ENCODE results near the gene RNF220. TPM values are rescaled to one million over a fixed set of nuclear protein-coding genes. Genes with fewer than 3 reads are reported as not detected.

Gene RNF220
- total RNA-seq, 1 donor from 2014 or later = 47.1 TPM

DNA sequence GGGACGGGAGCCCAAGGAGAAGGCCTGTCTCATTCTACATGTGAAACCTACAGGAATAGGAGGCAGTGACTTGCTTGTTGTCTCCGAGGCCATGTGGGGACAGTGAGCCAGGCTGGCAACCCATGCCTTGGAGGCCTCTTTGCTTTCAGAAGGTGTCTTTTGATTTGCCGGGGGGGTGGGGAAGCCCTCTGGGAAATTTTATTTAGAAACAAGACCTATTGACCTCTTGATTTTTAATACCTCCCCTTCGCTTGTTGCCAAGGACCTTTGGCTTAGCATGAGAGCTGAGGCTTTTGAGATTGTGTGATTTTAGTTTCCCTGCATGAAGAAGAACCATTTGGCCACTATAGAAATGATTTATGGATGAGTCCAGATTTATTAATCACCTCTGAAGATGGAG is 273.6 kb downstream of the RNF220 start:
- Mint-ChIP-seq H3K4me3 (ENCODE audit: unreplicated experiment) (no peak overlapping the region), H3K27ac (ENCODE audit: unreplicated experiment) (no peak overlapping the region), H3K4me1 (ENCODE audit: low read depth, unreplicated experiment) (peaks cover 5% of the 10 kb centered on the region), H3K9me3 (ENCODE audit: unreplicated experiment) (peaks cover 7% of the 10 kb centered on the region), H3K27me3 (ENCODE audit: low read depth, unreplicated experiment) (no peaks in the 10 kb centered on the region), H3K36me3 (ENCODE audit: low read depth, unreplicated experiment) (peaks cover 17% of the 10 kb centered on the region)
- no peak overlapping the region for H3K9ac ChIP-seq (ENCODE audit: low read length)
- H3K79me2 ChIP-seq (ENCODE audit: insufficient read depth, low read length) = no peaks in the 10 kb centered on the region
- H3K4me3 ChIP-seq (ENCODE audit: insufficient read depth, low read depth, low read length) = no peak overlapping the region
- H3K9me3 ChIP-seq (ENCODE audit: insufficient read depth, low read depth, low read length) = no peaks in the 10 kb centered on the region
- no peak overlapping the region for H3K27ac ChIP-seq (ENCODE audit: low read depth, low read length)
- no peak for TF ChIP-seq EZH2 (IDR thresholded peaks at IDR 0.05; ENCODE audit: insufficient read depth, low read length)
- TF ChIP-seq, protein P1, sequence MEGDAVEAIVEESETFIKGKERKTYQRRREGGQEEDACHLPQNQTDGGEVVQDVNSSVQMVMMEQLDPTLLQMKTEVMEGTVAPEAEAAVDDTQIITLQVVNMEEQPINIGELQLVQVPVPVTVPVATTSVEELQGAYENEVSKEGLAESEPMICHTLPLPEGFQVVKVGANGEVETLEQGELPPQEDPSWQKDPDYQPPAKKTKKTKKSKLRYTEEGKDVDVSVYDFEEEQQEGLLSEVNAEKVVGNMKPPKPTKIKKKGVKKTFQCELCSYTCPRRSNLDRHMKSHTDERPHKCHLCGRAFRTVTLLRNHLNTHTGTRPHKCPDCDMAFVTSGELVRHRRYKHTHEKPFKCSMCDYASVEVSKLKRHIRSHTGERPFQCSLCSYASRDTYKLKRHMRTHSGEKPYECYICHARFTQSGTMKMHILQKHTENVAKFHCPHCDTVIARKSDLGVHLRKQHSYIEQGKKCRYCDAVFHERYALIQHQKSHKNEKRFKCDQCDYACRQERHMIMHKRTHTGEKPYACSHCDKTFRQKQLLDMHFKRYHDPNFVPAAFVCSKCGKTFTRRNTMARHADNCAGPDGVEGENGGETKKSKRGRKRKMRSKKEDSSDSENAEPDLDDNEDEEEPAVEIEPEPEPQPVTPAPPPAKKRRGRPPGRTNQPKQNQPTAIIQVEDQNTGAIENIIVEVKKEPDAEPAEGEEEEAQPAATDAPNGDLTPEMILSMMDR (IDR thresholded peaks at IDR 0.05; ENCODE audit: insufficient read depth, low read depth, low read length) = no peak
- peaks cover 13% of the 10 kb centered on the region for H3K4me1 ChIP-seq (ENCODE audit: insufficient read depth, low read length)
- H3K4me2 ChIP-seq (ENCODE audit: low read length) = no peak overlapping the region
- FAIRE-seq (no peak), DNase-seq (ENCODE audit: low read depth) (no peak)
- no peaks in the 10 kb centered on the region for H4K20me1 ChIP-seq (ENCODE audit: insufficient read depth, low read length)
- H3K36me3 ChIP-seq (ENCODE audit: insufficient read depth, low read length) = no peaks in the 10 kb centered on the region
- H2AFZ ChIP-seq (ENCODE audit: low read depth, low read length) = no peak overlapping the region
- no peaks in the 10 kb centered on the region for H3K27me3 ChIP-seq (ENCODE audit: insufficient read depth, low read length)

DNA sequence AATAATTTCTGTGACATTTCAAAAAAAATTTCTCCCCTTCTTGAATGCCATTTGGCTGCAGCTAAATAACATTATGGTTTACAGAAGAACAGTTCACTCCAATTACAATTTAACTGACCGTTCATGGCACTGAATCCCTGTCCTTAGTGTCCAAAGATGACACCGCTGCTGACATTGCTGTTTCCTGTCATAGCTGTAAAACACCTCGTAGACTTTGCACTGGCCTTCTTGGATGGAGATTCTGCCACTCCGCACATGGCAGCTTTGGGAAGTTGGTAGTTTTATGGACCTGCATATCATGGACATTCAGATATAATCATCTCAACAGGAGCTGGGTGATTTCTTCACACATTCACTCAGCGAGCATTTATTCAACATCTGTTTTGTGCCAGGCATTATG is 274.4 kb downstream of the RNF220 start:
- H3K27ac Mint-ChIP-seq (ENCODE audit: unreplicated experiment) = no peak overlapping the region
- no peak for DNase-seq (ENCODE audit: low read depth)
- peaks cover 13% of the 10 kb centered on the region for H3K4me1 ChIP-seq (ENCODE audit: insufficient read depth, low read length)

DNA sequence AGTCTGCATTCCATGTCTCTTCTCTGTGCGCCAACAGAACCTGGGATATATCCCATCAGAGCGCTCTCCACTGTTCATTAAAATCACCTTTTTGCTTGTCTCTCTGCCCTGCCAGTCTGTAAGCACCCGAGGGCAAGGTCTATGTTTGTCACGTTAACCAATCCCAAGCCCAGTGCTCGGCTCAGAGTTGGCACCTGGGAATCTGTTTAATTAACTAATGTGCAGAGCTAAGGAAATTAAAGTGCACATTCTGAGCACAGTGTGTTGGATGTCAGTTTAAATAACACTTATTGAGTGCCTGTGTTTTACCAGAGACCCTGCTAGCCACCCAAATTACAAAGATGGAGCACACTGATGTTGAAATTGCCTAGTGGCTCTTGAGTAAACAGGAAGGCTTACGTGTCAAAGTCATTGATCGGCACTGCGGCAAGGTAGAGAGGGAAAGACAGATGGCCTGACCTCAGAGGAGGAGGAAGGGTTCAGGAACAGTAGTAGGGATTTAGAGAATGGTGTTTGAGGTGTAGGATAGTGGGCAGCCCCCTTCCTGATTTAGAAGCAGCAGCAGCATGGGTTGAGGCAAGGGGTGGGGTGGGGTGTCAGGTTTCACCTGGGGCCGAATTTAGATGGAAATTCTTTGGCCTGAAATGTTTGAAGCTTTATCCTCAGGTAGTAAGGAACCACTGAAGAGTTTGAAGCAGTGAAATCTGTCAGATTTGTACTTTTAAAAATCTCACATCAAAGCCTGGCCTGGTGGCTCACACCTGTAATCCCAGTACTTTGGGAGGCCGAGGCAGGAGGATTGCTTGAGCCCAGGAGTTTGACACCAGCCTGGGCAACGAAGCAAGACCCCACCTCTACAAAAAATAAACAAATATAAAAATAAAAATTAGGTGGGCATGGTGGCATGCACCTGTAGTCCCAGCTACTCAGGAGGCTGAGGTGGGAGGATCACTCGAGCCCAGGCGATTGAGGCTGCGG is 277.1 kb downstream of the RNF220 start:
- Histone ChIP-seq H3K4me3 (ENCODE audit: insufficient read depth, low read depth, low read length) (no peak overlapping the region), H3K27ac (ENCODE audit: low read depth, low read length) (no peak overlapping the region), H3K4me1 (ENCODE audit: insufficient read depth, low read length) (no peaks in the 10 kb centered on the region), H3K36me3 (ENCODE audit: insufficient read depth, low read length) (no peaks in the 10 kb centered on the region), H3K9ac (ENCODE audit: low read length) (no peak overlapping the region), H2AFZ (ENCODE audit: low read depth, low read length) (no peak overlapping the region), H4K20me1 (ENCODE audit: insufficient read depth, low read length) (no peaks in the 10 kb centered on the region), H3K9me3 (ENCODE audit: insufficient read depth, low read depth, low read length) (no peaks in the 10 kb centered on the region), H3K27me3 (ENCODE audit: insufficient read depth, low read length) (no peaks in the 10 kb centered on the region), H3K4me2 (ENCODE audit: low read length) (no peak overlapping the region), H3K79me2 (ENCODE audit: insufficient read depth, low read length) (no peaks in the 10 kb centered on the region)
- no peak overlapping the region for H3K27ac Mint-ChIP-seq (ENCODE audit: unreplicated experiment)
- no peaks in the 10 kb centered on the region for H3K4me1 Mint-ChIP-seq (ENCODE audit: low read depth, unreplicated experiment)
- H3K36me3 Mint-ChIP-seq (ENCODE audit: low read depth, unreplicated experiment) = peaks cover 17% of the 10 kb centered on the region
- H3K27me3 Mint-ChIP-seq (ENCODE audit: low read depth, unreplicated experiment) = no peaks in the 10 kb centered on the region
- no peak overlapping the region for H3K4me3 Mint-ChIP-seq (ENCODE audit: unreplicated experiment)
- TF ChIP-seq EZH2 (IDR thresholded peaks at IDR 0.05; ENCODE audit: insufficient read depth, low read length) = no peak
- TF ChIP-seq, protein P1 (IDR thresholded peaks at IDR 0.05; ENCODE audit: insufficient read depth, low read depth, low read length) = no peak
- H3K9me3 Mint-ChIP-seq (ENCODE audit: unreplicated experiment) = peaks cover 7% of the 10 kb centered on the region
- no peak for FAIRE-seq
- no peak for DNase-seq (ENCODE audit: low read depth)

More for the DNA sequence above, 274.4 kb downstream of the RNF220 start:
- TF ChIP-seq EZH2 (IDR thresholded peaks at IDR 0.05; ENCODE audit: insufficient read depth, low read length) = no peak
- no peaks in the 10 kb centered on the region for H3K27me3 ChIP-seq (ENCODE audit: insufficient read depth, low read length)
- H4K20me1 ChIP-seq (ENCODE audit: insufficient read depth, low read length) = no peaks in the 10 kb centered on the region
- H3K9ac ChIP-seq (ENCODE audit: low read length) = no peak overlapping the region
- H3K9me3 Mint-ChIP-seq (ENCODE audit: unreplicated experiment) = peaks cover 7% of the 10 kb centered on the region
- H3K9me3 ChIP-seq (ENCODE audit: insufficient read depth, low read depth, low read length) = no peaks in the 10 kb centered on the region
- peaks cover 17% of the 10 kb centered on the region for H3K36me3 Mint-ChIP-seq (ENCODE audit: low read depth, unreplicated experiment)
- H3K4me3 Mint-ChIP-seq (ENCODE audit: unreplicated experiment) = no peak overlapping the region
- H3K4me1 Mint-ChIP-seq (ENCODE audit: low read depth, unreplicated experiment) = peaks cover 4% of the 10 kb centered on the region
- H3K36me3 ChIP-seq (ENCODE audit: insufficient read depth, low read length) = no peaks in the 10 kb centered on the region
- H3K4me2 ChIP-seq (ENCODE audit: low read length) = no peak overlapping the region
- H3K27ac ChIP-seq (ENCODE audit: low read depth, low read length) = no peak overlapping the region
- no peak overlapping the region for H3K4me3 ChIP-seq (ENCODE audit: insufficient read depth, low read depth, low read length)
- FAIRE-seq = no peak
- H2AFZ ChIP-seq (ENCODE audit: low read depth, low read length) = no peak overlapping the region
- H3K79me2 ChIP-seq (ENCODE audit: insufficient read depth, low read length) = no peaks in the 10 kb centered on the region
- H3K27me3 Mint-ChIP-seq (ENCODE audit: low read depth, unreplicated experiment) = no peaks in the 10 kb centered on the region

Data from astrocyte (in vitro differentiated cells and primary cell).